DOHH2 (cell line): ENCODE data around the gene MSX1.

ENCODE experiments used
- H3F3A ChIP-seq: fragments of 200-600 bp; sonication (generic), shearing (Covaris generic); 2 replicates; pipeline ENCODE4 v1.6.0; 2016; ENCODE audit warnings: antibody characterized with exemption, mild to moderate bottlenecking; ENCODE audit not compliant: control insufficient read depth, insufficient read depth
- H3K27ac ChIP-seq: fragments of 200-600 bp; sonication (generic); 2 replicates; pipeline ENCODE4 v1.5.1; 2014; ENCODE audit warnings: low read depth, mild to moderate bottlenecking, low read length, moderate library complexity
- H3K27me3 ChIP-seq: fragments of 200-600 bp; sonication (generic); 2 replicates; pipeline ENCODE4 v1.6.1; 2014; ENCODE audit warnings: mild to moderate bottlenecking, low read length, mixed read lengths; ENCODE audit not compliant: control insufficient read depth
- H3K36me3 ChIP-seq: fragments of 200-600 bp; sonication (generic); 2 replicates; pipeline ENCODE4 v1.6.1; 2014; ENCODE audit warnings: mild to moderate bottlenecking, low read length, moderate library complexity, mixed read lengths; ENCODE audit not compliant: control insufficient read depth
- H3K4me1 ChIP-seq: fragments of 200-600 bp; sonication (generic); 2 replicates; pipeline ENCODE4 v1.6.1; 2014; ENCODE audit warnings: mild to moderate bottlenecking, low read length, mixed read lengths; ENCODE audit not compliant: control insufficient read depth
- H3K4me2 ChIP-seq: fragments of 200-600 bp; sonication (generic); 2 replicates; pipeline ENCODE4 v1.6.0; 2014; ENCODE audit warnings: mild to moderate bottlenecking, low read length, moderate library complexity
- H3K4me3 ChIP-seq: fragments of 200-600 bp; sonication (generic); 2 replicates; pipeline ENCODE4 v1.5.1; 2014; ENCODE audit warnings: mild to moderate bottlenecking, low read length, mixed read lengths
- H3K79me2 ChIP-seq: fragments of 200-600 bp; sonication (generic); 2 replicates; pipeline ENCODE4 v1.6.1; 2014; ENCODE audit warnings: mild to moderate bottlenecking, low read length, mixed read lengths; ENCODE audit not compliant: control insufficient read depth
- H3K9me2 ChIP-seq: fragments of 200-600 bp; sonication (generic); replicated peaks from 2 replicates; pipeline ENCODE4 v1.6.1; 2014; ENCODE audit warnings: mild to moderate bottlenecking, low read length, mixed read lengths; ENCODE audit not compliant: control insufficient read depth
- H3K9me3 ChIP-seq: fragments of 200-600 bp; sonication (generic); 2 replicates; pipeline ENCODE4 v1.6.1; 2014; ENCODE audit warnings: antibody characterized with exemption, low read length, mixed read lengths; ENCODE audit not compliant: control insufficient read depth, insufficient read depth
- H4K20me1 ChIP-seq: fragments of 200-600 bp; sonication (generic); 2 replicates; pipeline ENCODE4 v1.6.0; 2014; ENCODE audit warnings: low read depth, mild to moderate bottlenecking, antibody characterized with exemption, low read length, moderate library complexity; ENCODE audit not compliant: control insufficient read depth, insufficient read depth
- EZH2phosphoT487 ChIP-seq: fragments of 200-600 bp; sonication (generic); IDR thresholded peaks from 2 replicates; pipeline ENCODE4 v1.6.1; 2017; ENCODE audit warnings: borderline replicate concordance, mild to moderate bottlenecking, antibody characterized with exemption, low read length, moderate library complexity, mixed read lengths
- TF ChIP-seq, protein P1 (sequence below): fragments of 200-600 bp; sonication (generic); IDR thresholded peaks from one replicate; pipeline ENCODE4 v1.5.1; 2014; ENCODE audit warnings: antibody characterized with exemption, mild to moderate bottlenecking, low read depth, low read length; ENCODE audit not compliant: poor library complexity, severe bottlenecking

MSX1 gene

DNA sequence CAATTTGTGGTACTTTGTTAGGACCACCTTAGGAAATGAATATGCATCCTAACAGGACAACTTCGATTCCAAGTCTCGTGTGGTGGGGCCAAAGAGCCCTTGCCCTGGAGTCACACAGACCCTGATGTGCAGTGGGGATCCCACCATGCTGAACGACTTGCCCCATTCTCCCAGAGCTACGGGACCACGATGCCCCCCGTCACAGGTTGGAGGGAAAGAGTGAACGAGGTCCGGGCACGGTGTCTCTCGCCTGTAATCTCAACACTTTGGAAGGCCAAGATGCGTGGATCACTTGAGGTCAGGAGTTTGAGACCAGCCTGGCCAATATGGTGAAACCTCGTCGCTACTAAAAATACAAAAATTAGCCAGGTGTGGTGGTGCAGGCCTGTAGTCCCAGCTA lies 14.4 kb upstream of the MSX1 start:
- Histone ChIP-seq H3K27me3 (no peaks in the 10 kb centered on the region), H3K27ac (no peak overlapping the region), H3F3A (no peaks in the 10 kb centered on the region), H4K20me1 (no peaks in the 10 kb centered on the region), H3K79me2 (no peaks in the 10 kb centered on the region), H3K9me3 (no peaks in the 10 kb centered on the region), H3K36me3 (no peaks in the 10 kb centered on the region), H3K4me2 (no peak overlapping the region), H3K4me3 (no peak overlapping the region), H3K9me2 (no peaks in the 10 kb centered on the region), H3K4me1 (no peaks in the 10 kb centered on the region)
- TF ChIP-seq, protein P1, sequence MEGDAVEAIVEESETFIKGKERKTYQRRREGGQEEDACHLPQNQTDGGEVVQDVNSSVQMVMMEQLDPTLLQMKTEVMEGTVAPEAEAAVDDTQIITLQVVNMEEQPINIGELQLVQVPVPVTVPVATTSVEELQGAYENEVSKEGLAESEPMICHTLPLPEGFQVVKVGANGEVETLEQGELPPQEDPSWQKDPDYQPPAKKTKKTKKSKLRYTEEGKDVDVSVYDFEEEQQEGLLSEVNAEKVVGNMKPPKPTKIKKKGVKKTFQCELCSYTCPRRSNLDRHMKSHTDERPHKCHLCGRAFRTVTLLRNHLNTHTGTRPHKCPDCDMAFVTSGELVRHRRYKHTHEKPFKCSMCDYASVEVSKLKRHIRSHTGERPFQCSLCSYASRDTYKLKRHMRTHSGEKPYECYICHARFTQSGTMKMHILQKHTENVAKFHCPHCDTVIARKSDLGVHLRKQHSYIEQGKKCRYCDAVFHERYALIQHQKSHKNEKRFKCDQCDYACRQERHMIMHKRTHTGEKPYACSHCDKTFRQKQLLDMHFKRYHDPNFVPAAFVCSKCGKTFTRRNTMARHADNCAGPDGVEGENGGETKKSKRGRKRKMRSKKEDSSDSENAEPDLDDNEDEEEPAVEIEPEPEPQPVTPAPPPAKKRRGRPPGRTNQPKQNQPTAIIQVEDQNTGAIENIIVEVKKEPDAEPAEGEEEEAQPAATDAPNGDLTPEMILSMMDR = no peak
- no peak for TF ChIP-seq EZH2phosphoT487

DNA sequence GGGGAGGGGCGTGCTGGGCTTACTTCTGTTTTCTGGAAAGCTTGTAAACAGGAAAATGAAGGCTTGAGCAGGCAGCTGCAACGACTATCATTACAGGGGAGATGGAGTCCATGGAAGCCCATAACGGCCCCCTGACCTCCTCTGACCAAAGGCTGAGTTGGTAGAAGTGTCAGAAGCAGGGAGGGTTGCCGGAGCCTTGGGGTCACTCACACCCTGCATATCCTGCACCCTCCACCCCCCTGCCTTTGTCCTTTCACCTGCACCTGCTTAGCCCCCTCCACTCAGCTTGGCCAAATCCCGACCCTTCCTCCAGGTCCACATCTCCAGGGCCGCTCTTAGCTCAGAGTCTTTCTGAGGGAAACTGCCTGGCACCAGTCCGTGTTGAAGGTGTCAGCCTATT lies 12.5 kb upstream of the MSX1 start:
- H3K27me3 ChIP-seq = peaks cover 5% of the 10 kb centered on the region
- no peaks in the 10 kb centered on the region for H3K36me3 ChIP-seq
- H4K20me1 ChIP-seq = no peaks in the 10 kb centered on the region
- no peaks in the 10 kb centered on the region for H3K9me3 ChIP-seq
- H3K79me2 ChIP-seq = no peaks in the 10 kb centered on the region
- H3K27ac ChIP-seq = no peak overlapping the region
- no peaks in the 10 kb centered on the region for H3K4me1 ChIP-seq
- no peaks in the 10 kb centered on the region for H3K9me2 ChIP-seq
- H3K4me3 ChIP-seq = no peak overlapping the region
- no peaks in the 10 kb centered on the region for H3F3A ChIP-seq
- TF ChIP-seq, protein P1 = no peak
- TF ChIP-seq EZH2phosphoT487 = no peak
- H3K4me2 ChIP-seq = no peak overlapping the region

DNA sequence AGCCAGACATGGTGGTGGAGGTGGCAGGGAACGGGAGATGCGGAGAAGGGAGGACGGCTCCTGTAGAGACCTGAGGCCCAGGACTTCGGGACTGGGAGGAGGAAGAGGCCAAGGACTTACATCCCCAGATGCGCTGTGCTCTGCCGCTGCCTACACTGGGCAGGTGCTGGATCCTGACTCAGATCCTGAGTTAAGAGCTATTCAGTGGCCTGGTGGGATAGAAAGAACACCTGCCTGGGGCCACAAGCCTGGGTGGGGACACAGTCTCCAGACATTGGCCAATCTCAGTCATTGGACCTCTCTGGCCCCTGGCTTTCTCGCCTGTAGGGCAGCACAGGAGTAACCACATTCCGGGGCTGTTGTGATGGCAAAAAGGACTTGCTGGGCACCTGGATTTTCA lies 10.9 kb upstream of the MSX1 start:
- H3K4me1 ChIP-seq = peaks cover 10% of the 10 kb centered on the region
- no peaks in the 10 kb centered on the region for H3K36me3 ChIP-seq
- no peaks in the 10 kb centered on the region for H3K9me2 ChIP-seq
- no peak overlapping the region for H3K4me2 ChIP-seq
- H3K9me3 ChIP-seq = no peaks in the 10 kb centered on the region
- no peaks in the 10 kb centered on the region for H4K20me1 ChIP-seq
- TF ChIP-seq, protein P1 = no peak
- no peak overlapping the region for H3K27ac ChIP-seq
- no peaks in the 10 kb centered on the region for H3F3A ChIP-seq
- no peak overlapping the region for H3K4me3 ChIP-seq
- H3K27me3 ChIP-seq = peaks cover 21% of the 10 kb centered on the region
- H3K79me2 ChIP-seq = no peaks in the 10 kb centered on the region

- Histone ChIP-seq H3K9me2 (no peaks in the 10 kb centered on the region), H3K27ac (no peak overlapping the region), H3K4me2 (no peak overlapping the region), H3K27me3 (peaks cover 23% of the 10 kb centered on the region), H3F3A (no peaks in the 10 kb centered on the region), H3K79me2 (no peaks in the 10 kb centered on the region), H3K4me3 (no peak overlapping the region), H3K4me1 (peaks cover 12% of the 10 kb centered on the region), H3K9me3 (no peaks in the 10 kb centered on the region), H3K36me3 (no peaks in the 10 kb centered on the region), H4K20me1 (no peaks in the 10 kb centered on the region)
- TF ChIP-seq EZH2phosphoT487 = no peak
- TF ChIP-seq, protein P1 = no peak
Observed at GRCh38 chr4:4849106-4849505, 10.4 kb upstream of the MSX1 start.
